ENCODE results near the gene ZFHX3. TPM values are rescaled to one million over a fixed set of nuclear protein-coding genes. Genes with fewer than 3 reads are reported as not detected.

The ZFHX3 gene
- total RNA-seq, 1 donor from 2014 or later: 8.9 TPM

DNA sequence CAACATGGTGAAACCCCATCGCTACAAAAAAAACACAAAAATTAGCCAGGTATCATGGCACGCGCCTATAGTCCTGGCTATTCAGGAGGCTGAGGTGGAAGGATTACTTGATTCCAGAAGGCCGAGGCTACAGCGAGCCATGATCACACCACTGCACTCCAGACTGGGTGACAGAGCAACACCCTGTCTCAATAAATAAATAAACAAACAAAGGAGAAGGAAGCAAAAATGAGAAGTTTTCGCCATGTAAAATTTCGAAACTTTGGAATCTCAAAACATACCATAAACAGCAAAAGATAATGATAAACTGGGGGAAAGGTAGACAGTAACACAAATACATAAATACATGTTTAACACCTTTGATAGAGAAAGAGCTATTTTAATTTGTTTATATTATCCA, 130.9 kb downstream of the ZFHX3 start:
- ATAC-seq: no peak
- DNase-seq (ENCODE audit: low spot score): no peak

GRCh38 chr16:72915331-72915730, 132.6 kb downstream of the ZFHX3 start:
- DNase-seq (ENCODE audit: low spot score) (no peak), ATAC-seq (no peak)

GRCh38 chr16:72913551-72913950, 134.4 kb downstream of the ZFHX3 start:
- ATAC-seq: no peak
- no peak for DNase-seq (ENCODE audit: low spot score)

DNA sequence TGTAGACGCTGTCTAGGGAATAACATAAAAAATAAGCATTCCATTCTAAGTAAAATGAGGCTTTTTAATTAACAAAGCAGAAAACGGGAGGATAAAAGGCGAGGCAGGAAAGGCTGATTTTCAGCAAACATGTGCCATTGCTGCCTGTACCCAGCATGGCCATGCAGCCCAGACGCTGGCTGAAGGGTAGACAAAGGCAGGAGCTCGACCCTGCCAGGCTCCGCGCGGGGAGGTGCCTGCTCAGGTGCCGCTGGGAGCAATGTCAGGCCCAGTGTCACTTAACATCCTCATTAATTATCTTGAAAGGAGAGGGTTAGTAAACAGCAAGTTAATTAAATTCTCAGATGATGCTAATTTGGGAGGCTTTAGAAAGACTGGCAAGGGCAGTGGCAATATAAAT, 136.0 kb downstream of the ZFHX3 start:
- no peak for ATAC-seq
- DNase-seq (ENCODE audit: low spot score): no peak

DNA sequence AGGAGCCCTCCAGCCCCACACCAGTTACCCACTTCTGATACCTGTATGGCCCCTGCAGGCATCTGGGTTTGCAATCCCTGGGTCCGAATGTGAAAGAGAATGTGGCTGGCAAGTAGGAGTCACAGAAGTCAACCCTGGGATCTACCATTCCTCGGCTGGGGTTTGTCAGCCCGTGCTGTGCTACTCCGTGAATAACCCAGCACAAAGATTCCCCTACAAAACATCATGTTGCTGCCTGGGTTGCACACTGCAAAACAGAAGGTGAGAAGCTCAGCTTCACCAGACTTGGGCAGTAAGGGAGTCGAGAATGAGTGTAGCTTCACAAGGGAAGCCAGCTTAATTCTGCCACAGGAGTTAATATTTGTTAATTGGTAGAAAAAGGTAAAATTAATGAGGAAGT, 137.1 kb downstream of the ZFHX3 start:
- ATAC-seq (no peak), DNase-seq (ENCODE audit: low spot score) (no peak)

- DNase-seq (ENCODE audit: low spot score) (no peak), ATAC-seq (no peak)
These were observed 137.5 kb downstream of the ZFHX3 start for GRCh38 chr16:72910381-72910780.

DNA sequence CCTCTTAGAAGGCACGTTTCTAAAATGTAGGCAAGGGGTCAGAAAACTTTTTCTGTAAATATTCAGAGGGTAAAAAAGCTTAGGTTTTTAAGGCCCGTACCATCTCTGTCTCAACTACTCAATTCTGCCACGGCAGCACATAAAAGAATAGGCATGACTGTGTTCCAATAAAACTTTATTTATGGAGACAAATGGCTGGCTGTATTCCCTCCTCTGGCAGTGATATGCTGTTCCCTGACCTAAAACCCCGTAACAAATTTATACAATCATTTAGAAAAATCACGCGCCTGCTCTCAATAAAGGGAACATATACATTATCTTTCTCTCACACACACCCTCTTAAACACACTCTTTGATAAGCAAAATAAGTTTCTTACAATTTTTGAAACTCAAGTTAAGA, 138.7 kb downstream of the ZFHX3 start:
- DNase-seq (ENCODE audit: low spot score) (no peak), ATAC-seq (no peak)

DNA sequence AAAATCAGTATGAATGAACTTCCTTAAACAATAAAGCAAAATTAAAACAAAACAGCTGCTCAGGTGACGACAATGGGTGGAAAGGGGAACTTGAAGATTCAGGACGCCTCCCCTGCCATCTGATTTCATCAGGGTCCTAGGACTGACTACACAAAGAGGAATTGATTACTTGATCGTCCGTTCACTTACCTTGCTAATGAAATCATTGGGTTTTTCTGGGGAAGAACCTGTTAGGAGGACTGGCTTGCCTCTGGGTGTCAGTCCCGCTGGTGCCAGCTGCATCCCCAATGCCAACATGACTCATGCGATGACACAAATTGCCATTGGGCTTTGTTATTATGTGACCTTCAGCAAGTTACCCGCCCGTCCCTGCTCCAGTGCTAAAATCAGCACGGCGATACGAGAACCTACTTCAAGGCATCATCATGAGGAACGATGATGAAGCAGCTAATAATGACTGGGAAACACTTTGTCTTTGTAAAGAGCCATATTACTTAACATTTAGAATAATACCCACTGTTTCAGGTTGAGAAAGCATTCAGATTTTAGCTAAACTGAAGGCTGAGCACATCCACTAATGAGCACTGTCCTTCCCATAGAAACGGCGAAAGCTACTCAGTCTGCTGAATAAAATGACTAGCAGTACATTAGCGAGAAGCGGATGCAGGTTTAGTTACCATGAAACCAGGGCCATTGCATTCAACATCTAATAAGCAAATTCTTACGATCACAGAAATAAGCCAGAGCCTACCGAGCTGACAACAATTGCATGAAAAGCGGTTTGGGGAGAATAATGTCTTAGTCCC, 139.4 kb downstream of the ZFHX3 start:
- no peak for DNase-seq (ENCODE audit: low spot score)
- no peak for ATAC-seq

DNA sequence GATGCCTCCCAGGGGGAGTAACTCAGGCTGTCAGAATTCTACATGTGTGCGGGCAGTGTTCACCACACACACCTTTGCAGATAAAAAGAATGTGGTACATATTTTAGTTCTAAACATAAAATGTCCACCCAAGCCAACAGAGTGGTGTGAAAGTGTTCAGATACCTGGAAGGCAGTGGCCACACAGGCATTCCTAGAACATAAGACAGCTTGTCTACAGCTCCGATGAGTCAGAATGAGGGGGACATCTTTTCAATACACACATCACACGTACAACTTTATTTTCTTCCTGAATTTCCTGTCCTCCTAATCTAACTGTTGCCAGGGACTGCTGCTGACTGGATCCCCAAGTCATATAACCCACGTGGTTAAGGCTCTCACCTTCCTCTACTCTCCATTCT, 142.3 kb downstream of the ZFHX3 start:
- ATAC-seq: no peak
- no peak for DNase-seq (ENCODE audit: low spot score)

DNA sequence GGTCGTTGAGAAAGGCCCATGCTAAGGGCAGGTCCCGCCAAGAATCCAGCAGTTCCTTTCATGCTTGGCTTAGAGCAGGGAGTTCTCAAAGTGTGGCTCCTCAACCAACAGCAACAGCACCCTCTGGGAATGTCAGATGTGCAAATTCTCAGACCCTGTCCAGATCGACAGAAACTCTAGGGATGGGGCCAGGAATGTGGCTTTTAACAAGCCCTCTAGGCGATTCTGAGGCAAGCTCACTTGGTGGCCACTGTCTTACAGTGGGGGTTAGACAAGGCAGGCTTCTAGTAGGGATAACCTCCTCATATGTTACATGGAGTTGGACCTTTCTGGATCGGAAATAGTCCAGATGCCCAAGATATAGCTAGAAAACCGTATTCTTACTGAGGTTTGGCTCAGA, 144.8 kb downstream of the ZFHX3 start:
- ATAC-seq: no peak
- DNase-seq (ENCODE audit: low spot score): no peak

- no peak for ATAC-seq
- DNase-seq (ENCODE audit: low spot score): no peak
These were observed 145.7 kb downstream of the ZFHX3 start for GRCh38 chr16:72902206-72902605.

DNA sequence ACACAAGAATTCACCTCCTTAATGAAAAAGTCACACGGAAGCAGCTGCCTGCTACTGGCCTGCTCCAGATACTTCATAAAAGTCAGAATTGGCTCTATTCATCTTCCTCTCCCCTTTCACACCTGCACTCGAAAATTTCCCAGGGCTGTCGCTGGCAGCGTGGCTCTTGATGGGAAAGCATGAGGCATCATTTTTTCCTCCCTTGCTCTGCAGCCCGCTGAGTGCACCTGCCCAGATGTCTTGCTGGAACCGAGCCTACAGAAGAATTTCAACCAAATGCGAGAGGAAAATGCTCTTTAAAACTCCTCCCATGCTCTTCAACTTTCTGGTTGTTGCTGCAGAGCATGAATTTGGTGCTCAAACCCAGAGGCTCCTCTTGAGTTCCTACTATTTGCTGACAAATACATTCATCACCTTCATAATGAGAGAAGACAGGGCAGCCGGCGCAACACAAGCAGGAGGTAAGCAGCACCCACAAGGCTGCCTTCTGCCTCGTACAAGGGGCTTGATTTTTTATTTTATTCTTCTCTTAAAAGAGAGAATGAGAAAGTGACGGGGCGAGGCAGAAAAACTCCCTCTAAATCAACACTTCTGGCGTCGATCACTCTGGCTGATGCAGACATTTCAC, 146.8 kb downstream of the ZFHX3 start:
- no peak for ATAC-seq

DNA sequence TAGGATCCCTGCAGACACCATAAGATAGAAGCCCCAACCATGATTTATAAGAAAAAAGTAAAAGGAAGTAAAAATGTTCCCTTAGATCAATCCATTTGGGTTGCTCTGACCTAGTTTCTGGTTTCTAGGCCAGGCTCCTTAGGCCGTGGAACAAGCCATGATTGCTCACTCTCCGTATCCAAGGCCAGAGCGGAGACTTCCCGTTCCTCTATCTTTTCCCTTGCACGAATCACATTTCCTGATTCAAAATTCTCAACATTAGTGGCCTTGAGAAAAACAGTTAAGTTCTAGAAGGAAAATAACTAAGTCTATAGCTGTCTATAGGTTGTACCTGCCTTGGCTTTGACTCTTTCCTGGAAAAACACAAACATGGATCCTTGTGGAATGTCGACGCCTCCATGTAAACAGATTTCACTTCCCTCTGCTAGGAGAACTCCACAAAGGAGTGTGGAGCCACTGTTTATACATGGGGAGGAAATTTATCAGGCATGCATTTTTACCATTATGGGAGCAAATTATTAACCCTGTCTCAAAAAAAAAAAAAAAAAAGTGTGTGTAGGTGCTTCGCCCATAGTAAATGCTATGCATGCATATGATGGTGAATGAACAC, 149.6 kb downstream of the ZFHX3 start:
- ATAC-seq: peak; percentile 26
- no peak for DNase-seq (ENCODE audit: low spot score)

More for the DNA sequence above, 146.8 kb downstream of the ZFHX3 start:
- DNase-seq (ENCODE audit: low spot score): no peak

GRCh38 chr16:72897707-72898106, 150.2 kb downstream of the ZFHX3 start:
- no peak for ATAC-seq
- DNase-seq (ENCODE audit: low spot score): no peak

- DNase-seq (ENCODE audit: low spot score) (no peak), ATAC-seq (no peak)
These were observed 151.3 kb downstream of the ZFHX3 start for GRCh38 chr16:72896485-72897118.

DNA sequence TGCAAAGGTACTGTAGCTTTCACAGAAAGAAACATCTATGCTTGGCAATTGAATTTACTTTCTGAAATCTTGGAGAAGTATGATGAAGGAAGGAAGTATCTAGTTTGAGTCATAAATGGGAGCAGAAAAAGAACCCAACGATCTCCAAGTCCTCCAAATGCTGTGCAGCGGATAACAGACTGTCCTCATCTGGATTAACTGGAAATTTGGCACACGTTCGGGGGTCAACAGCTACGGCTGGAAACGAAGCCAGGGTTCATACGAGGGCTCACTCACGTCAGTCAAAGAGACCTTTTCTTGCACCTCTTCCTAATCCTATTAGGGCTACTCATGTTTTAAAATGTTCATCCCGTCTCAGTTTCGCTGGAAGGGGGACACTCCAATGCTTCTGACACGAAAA, 152.0 kb downstream of the ZFHX3 start:
- ATAC-seq (no peak), DNase-seq (ENCODE audit: low spot score) (no peak)

- ATAC-seq (no peak), DNase-seq (ENCODE audit: low spot score) (no peak)
These were observed 153.4 kb downstream of the ZFHX3 start for GRCh38 chr16:72894293-72895151.

DNA sequence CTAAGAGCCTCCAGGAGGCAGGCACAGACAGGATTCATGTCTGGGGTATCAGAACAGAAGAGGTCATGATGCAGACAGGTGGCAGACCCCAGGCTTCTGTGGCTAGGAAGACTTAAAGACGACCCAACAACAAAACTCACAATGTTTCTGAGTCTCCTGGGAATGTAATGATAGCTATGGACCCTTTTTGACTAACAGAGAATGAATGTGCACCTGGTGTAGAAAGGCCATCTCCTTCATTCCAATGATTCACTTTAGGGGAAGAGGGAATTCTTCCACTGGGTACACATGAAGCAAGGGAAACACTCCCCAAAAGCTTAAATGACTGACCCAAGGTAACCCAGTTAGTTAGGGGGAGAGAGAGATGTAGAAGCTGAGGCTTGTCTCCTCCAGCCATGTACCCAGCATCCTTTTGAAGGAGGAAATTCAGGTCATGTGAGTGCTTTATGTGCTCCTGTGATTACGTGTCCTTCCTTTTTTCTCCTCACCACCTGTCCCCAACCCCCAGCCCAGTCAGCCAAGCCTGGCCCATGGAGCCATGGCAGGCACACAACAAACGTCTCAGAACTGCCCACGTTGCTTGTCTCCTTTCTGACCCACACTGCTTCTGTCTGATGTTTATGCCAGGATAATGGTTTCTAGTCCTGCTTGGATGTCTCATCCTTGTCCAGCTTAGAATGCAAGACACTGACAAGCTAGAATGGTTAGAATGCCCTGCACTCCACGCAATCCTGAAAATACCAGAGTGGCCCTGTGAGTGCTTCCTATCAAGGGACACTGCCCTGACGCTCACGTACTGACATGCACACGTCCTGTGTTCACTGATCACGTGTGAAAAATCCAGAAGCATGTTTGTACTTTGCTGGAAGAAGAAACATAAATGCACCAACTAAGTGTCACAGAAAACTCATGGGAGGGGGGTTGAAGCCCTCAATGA, 156.4 kb downstream of the ZFHX3 start:
- no peak for ATAC-seq
- no peak for DNase-seq (ENCODE audit: low spot score)

- no peak for ATAC-seq
- DNase-seq (ENCODE audit: low spot score): no peak
These were observed 157.3 kb downstream of the ZFHX3 start for GRCh38 chr16:72890587-72890986.

Measured in left lobe of liver (tissue), 2 donors.